H1 (cell line): ENCODE results near the gene POM121L2.

ENCODE experiments used
- EP300 ChIP-seq, 2 experiments: IDR thresholded peaks; 1 replicate in 1 of 2; 2 replicates in 1 of 2; pipeline ENCODE4 v1.6.1; 2011 to 2012; ENCODE audit warnings: low read depth in 2 of 2, low read length in 2 of 2, mild to moderate bottlenecking in 2 of 2, borderline replicate concordance in 1 of 2, inconsistent platforms in 1 of 2, moderate library complexity in 1 of 2
- GABPA ChIP-seq: IDR thresholded peaks from 2 replicates; pipeline ENCODE4 v1.6.1; 2011; ENCODE audit warnings: mild to moderate bottlenecking, low read length, moderate library complexity, borderline replicate concordance; ENCODE audit not compliant: insufficient read depth
- POLR2AphosphoS5 ChIP-seq: IDR thresholded peaks from 2 replicates; pipeline ENCODE4 v1.6.1; 2011; ENCODE audit warnings: low read depth, low read length
- RAD21 ChIP-seq, 2 experiments: IDR thresholded peaks in 1 of 2; conservative IDR thresholded peaks in 1 of 2; 2 replicates each; pipeline ENCODE4 v1.6.1; 2011; ENCODE audit warnings: low read depth in 2 of 2, low read length in 2 of 2, improper control_type of control experiment in 1 of 2, inconsistent platforms in 1 of 2, mild to moderate bottlenecking in 1 of 2, moderate library complexity in 1 of 2
- SIN3A ChIP-seq, 2 experiments: IDR thresholded peaks in 1 of 2; conservative IDR thresholded peaks in 1 of 2; 2 replicates each; pipeline ENCODE4 v1.6.1; 2011 to 2012; ENCODE audit warnings: low read length in 2 of 2, improper control_type of control experiment in 1 of 2, low read depth in 1 of 2, mild to moderate bottlenecking in 1 of 2
- TF ChIP-seq, protein P1 (sequence below), 3 experiments: IDR thresholded peaks; 1 replicate in 2 of 3; 2 replicates in 1 of 3; pipeline versions ENCODE4 v1.5.1 to v1.6.1; 2011; ENCODE audit warnings: low read length in 3 of 3, mild to moderate bottlenecking in 3 of 3, inconsistent platforms in 2 of 3, low read depth in 1 of 3, moderate library complexity in 1 of 3; ENCODE audit not compliant: insufficient read depth in 1 of 3; ENCODE audit errors: control extremely low read depth in 1 of 3

- TF ChIP-seq, protein P1, sequence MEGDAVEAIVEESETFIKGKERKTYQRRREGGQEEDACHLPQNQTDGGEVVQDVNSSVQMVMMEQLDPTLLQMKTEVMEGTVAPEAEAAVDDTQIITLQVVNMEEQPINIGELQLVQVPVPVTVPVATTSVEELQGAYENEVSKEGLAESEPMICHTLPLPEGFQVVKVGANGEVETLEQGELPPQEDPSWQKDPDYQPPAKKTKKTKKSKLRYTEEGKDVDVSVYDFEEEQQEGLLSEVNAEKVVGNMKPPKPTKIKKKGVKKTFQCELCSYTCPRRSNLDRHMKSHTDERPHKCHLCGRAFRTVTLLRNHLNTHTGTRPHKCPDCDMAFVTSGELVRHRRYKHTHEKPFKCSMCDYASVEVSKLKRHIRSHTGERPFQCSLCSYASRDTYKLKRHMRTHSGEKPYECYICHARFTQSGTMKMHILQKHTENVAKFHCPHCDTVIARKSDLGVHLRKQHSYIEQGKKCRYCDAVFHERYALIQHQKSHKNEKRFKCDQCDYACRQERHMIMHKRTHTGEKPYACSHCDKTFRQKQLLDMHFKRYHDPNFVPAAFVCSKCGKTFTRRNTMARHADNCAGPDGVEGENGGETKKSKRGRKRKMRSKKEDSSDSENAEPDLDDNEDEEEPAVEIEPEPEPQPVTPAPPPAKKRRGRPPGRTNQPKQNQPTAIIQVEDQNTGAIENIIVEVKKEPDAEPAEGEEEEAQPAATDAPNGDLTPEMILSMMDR (IDR thresholded peaks at IDR 0.05; ENCODE audit: control extremely low read depth in 1 of 3, insufficient read depth in 1 of 3, low read depth in 1 of 3, low read length in 3 of 3) = no peak
- TF ChIP-seq POLR2AphosphoS5 (no peak), EP300 (IDR thresholded peaks at IDR 0.05; ENCODE audit: borderline replicate concordance in 1 of 2, low read depth in 2 of 2, low read length in 2 of 2) (no peak), GABPA (no peak), SIN3A (conservative IDR thresholded peaks at IDR 0.05 in 1 of 2, IDR thresholded peaks at IDR 0.05 in 1 of 2; ENCODE audit: low read depth in 1 of 2, low read length in 2 of 2) (no peak), RAD21 (IDR thresholded peaks at IDR 0.05 in 1 of 2, conservative IDR thresholded peaks at IDR 0.05 in 1 of 2; ENCODE audit: low read depth in 2 of 2, low read length in 2 of 2) (no peak)
Observed at GRCh38 chr6:27260369-27260768, 51.7 kb downstream of the POM121L2 start.
